RKO (cell line): ENCODE measurements around the gene METAP1.
"Not testable (repeated sequence)": the region's sequence is repeated elsewhere in the genome, so short reads cannot be mapped to it uniquely, and the experiment has no call there.

Source experiments
- DNase-seq: peaks from one replicate; pipeline ENCODE4 v3.0.0-alpha.2; 2016; ENCODE audit warnings: low spot score

The METAP1 gene

DNA sequence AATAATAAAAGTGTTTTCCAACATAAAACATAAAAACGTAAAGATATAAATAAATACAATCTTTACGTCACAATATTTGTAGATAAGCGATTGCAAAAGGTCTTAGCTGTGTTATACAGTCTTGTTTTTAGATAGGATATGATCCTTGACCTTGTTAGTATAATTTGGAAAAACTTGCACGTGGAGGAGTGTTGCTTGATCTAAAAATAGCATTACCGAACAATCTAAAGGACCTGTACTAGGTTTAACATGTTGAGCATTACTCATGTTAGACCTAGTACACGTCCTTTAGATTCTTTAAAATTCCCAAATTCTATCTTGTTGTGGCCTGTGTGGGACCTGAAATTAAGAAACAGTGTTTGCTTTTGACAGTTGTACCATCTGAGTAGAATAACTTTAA is 1.6 kb downstream of the METAP1 start:
- peak; percentile 23 for DNase-seq

DNA sequence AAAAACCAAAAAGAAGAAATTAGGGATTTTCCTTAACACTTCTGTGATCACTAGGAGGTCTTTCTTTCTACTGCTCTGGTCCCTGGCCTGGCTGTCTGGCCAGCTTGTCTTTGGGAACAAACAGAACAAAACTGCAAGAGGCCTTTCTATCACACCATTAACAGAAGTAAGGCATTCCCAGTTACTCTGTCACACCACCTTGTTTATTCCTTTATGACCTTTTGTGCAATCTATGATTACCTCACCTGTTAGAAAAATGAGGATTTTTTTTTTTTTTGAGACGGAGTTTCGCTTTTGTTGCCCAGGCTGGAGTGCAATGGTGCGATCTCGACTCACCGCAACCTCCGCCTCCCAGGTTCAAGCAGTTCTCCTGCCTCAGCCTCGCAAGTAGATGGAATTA is 3.0 kb downstream of the METAP1 start:
- no peak for DNase-seq

DNA sequence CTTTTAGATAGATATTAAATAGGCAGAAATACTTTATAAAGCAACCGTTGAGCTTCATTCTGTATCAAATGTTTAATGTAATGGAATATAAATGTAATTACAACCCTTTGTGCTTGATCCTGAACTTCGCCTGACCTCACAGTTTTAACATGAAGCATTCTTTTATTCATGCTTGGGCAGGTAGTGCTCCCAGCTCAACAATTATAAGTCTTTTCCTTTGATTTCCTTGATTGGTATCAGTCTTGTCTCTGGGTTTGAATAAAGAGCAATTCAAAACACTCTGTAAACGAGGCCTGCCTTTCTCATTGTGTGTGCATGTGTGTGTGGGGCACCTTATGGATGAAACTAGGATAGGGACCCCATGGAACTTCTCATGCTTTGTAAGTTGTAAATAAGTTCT is 6.8 kb downstream of the METAP1 start:
- no peak for DNase-seq

DNA sequence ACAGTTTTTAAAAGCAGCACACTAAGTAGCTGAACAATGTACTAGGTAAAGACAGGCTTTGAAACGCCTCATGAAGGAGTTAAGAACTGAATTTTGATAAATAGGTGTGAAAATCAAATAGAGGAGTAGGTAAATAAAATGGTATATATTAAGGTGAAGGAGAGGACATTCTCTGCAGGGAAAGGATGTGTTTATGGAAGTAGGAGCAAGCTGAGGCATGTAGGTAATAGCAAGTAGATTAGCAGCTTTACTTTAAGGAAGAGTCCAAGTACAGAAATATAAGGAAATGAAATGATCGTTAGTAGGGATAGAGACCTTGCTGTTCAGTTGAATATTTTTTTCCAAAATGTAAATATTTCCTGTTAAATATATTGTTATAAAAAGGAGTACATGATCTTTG is 12.5 kb downstream of the METAP1 start:
- no peak for DNase-seq

DNA sequence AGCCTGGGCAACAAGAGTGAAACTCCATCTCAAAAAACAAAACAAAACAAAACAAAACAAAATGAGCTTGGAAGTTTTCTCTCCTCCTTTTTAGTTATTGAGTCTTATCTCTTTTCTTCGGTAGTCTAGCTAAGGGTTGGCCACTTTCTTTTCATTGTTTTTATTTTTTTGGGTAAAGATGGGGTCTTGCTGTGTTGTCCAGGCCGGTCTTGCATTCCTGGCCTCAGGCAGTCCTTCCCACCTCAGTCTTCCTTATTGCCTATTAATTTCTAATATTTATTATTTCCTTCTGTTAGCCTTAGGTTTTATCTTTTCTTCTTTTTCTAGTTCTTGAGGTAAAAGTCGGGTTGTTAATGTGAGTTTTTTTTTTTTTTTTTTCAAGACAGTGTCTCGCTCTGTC is 16.4 kb downstream of the METAP1 start:
- no peak for DNase-seq

DNA sequence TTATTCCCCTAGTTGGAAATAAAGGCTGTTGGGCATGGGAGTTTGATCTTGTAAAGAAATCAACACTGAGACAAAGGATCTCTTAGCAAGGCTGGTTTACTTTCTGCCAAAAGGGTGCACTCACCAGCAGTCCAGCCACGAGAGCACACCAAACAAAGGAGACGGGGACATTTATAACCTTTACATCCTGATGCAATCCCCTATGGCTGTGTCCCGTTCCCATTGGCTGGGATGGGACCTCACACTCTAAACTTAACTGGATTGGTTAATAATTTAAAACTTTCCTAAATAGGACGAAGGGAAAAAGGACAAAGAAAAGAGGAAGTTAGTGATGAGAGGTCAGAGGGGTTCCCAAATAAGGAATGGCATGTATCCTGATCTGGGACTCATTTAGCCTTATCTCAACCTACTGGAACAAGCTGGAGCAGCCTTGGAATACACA is 17.9 kb downstream of the METAP1 start:
- DNase-seq, result no peak

DNA sequence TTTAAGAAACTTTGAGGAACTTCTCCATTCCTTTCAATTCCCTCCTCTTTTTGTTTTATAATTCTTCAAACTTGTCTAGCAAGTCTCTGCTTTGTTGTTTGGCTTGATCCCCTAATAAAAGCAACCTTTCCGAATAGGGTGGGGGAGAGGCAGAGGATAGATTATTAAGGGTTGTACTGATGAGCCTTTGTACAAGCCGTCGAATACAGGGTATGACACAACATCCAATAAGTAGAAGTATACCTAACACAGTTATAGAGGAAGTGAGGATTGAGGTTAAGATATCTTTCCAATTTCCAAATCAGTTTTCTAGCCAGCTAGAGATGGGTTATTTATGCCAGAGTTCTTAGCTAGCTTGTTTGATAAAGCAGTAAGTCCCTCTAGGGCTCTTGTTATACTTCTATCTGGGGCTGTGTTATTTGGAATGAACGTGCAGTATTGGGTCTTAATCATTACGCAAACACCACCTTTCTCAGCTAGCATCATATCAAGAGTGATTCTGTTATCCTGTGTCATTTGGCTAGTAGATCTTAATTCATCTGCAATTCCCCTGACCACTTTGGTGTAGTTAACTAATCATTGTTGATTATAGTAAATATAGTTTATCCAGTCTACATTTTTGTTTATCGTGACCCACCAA is 18.5 kb downstream of the METAP1 start:
- no peak for DNase-seq

- no peak for DNase-seq
Observed at GRCh38 chr4:99021386-99021785, 25.9 kb downstream of the METAP1 start.

DNA sequence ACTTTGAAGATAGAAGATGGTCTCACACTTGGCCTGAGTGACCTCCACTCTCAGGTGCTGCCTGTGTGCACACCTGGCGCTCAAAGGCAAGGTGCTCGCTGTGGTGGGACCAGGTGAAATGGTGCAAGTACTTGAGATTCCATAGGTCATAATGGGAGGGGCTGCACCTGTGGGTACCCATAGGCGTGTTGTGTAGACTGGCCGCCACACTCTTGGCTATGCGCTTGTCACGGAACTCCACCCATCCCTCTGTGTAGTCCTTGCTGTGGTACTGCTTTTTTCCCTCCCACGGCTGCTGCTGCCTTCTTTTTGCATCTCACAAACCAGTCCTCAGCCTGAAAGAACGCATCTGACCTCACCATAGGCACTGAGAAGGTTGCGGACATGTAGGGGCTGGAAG is 27.0 kb downstream of the METAP1 start:
- DNase-seq, result no peak

DNA sequence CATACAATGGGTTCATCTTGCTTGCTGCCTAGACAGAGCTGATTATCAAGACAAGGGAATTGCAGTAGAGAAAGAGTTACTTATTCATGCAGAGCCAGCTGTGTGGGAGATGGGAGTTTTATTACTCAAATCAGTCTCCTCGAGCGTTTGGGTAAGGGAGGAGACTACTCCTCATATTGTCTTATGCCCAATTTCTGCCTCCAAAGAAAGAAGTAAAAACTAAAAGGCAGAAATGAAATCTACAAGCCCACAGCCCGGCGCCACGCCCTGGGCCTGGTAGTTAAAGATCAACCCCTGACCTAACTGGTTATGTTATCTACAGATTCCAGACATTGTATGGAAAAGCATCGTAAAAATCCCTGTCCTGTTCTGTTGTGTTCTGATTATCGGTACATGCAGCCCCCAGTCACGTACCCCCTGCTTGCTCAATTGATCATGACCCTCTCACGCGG is 28.3 kb downstream of the METAP1 start:
- not testable (repeated sequence) for DNase-seq

DNA sequence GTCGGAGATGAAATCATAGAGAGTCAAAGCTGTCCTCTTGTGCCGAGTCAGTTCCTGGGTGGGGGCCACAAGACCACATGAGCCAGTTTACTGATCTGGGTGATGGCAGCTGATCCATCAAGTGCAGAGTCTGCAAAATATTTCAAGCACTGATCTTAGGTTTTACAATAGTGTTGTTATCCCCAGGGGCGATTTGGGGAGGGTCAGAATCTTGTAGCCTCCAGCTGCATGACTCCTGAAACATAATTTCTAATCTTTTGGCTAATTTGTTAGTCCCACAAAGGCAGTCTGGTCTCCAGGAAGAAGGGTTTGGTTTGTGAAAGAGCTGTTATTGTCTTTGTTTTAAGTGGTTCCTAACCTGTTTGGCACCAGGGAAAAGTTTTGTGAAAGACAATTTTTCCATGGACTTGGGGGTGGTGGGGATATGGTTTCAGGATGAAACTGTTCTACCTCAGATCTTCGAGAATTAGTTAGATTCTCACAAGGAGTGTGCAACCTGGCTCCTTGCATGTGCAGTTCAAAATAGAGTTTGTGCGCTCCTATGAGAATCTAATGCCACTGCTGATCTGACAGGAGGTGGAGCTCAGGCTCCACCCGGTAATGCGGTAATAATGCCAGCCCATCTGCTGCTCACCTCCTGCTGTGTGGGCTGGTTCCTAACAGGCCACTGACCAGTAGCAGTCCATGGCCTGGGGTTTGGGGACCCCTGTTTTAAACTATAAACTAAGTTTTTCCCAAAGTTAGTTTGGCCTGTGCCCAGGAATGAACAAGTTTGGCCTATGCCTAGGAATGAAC is 29.2 kb downstream of the METAP1 start:
- no peak for DNase-seq

DNA sequence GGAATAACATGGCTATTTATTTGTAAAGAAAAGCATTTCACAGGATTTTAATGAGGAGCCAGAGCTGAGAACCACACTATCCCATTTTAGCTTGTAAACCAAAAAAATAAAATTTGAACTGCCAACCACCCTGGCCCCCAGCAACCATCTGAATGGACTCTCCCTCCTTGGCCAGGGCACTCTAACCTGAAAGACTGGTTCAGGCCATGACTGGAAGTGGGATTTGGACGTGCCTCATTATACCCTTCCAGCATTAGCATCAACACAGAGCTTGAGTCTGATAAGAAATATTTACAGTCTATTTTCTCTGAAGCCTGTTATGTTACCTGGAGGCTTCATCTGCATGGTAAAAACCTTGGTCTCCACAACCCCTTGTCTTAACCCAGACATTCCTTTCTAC is 30.0 kb downstream of the METAP1 start:
- DNase-seq, result no peak

DNA sequence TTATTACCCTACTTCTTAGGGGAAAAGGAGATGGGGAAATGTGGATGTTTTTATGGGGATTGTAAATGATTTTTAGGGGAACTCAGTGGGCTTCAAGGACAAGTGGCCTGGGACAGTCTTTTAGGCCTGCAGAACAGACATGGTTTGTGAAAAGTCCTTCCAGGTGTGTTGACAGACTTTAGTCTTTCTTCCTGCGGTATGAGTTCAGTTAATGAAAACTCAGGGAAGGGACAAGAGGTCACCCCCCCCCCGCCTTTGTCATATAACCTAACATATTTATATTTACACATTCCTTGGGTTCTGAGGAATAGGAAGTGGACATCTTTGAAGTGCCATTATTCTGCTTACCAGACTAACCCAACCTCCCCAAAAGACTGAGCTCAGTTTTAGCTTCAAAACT is 31.8 kb downstream of the METAP1 start:
- DNase-seq, result no peak

GRCh38 chr4:99028187-99028586 is 32.7 kb downstream of the METAP1 start:
- peak; percentile 25 for DNase-seq

- no peak for DNase-seq
Observed at GRCh38 chr4:99029018-99029735, 33.7 kb downstream of the METAP1 start.

DNA sequence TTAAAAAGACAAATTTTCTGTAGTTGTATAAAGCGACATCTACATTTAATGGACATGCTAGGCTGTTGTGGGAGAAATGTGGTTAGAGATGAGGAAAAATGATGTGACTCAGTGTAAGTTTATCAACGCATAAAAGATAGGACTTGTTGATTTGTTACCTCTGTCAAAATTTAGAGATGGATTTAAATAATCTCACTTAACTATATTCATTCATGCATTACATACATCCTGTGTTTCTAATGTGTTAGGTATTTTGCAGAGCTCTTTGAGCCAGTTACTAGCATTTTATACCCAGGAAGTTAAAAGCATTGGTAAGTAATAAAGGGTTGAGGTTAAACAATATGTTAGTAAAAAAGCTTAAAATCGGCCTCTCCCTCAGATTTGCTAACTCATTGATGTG is 34.3 kb downstream of the METAP1 start:
- DNase-seq, result no peak

- no peak for DNase-seq
Observed at GRCh38 chr4:99033956-99034355, 38.4 kb downstream of the METAP1 start.

- no peak for DNase-seq
Observed at GRCh38 chr4:99038213-99038612, 42.7 kb downstream of the METAP1 start.

- DNase-seq, result no peak
Observed at GRCh38 chr4:99043346-99043745, 47.8 kb downstream of the METAP1 start.

DNA sequence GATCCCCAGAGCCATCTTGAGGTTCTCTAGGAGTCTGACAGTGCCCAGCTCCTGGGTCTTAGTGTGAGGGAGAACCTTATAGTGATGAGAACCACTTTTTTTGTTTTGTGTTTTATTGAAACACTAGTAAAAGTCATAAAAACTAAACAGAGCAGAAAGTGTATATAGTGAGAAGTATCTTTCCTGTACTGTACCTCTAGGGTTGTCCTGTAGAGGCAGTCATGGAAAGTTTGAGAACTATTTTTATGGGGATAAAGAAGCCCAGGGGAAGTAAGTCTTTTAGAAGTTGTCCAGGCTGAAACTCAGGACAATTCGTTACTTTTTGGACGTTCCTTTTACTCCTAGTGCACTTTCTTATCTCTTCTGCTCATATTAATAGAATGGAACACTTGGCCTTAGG is 52.2 kb downstream of the METAP1 start:
- DNase-seq, result no peak

DNA sequence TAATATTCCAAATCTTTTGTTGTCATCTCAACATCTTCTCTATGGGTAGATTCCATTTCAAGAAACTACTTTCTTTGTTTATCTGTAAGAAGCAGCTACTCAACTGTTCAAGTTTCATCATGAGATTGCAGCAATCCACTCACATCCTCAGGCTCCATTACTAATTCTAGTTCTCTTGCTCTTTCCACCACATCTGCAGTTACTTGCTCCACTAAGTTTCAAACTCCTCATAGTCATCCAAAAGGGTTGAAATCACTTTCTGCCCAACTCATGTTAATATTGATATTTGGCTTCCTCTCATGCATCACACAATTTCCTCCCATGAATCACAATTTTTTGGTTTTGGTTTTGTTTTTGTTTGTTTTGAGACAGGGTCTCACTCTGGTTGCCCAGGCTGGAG is 57.4 kb downstream of the METAP1 start:
- no peak for DNase-seq

- no peak for DNase-seq
Observed at GRCh38 chr4:99054428-99054994, 59.0 kb downstream of the METAP1 start.

DNA sequence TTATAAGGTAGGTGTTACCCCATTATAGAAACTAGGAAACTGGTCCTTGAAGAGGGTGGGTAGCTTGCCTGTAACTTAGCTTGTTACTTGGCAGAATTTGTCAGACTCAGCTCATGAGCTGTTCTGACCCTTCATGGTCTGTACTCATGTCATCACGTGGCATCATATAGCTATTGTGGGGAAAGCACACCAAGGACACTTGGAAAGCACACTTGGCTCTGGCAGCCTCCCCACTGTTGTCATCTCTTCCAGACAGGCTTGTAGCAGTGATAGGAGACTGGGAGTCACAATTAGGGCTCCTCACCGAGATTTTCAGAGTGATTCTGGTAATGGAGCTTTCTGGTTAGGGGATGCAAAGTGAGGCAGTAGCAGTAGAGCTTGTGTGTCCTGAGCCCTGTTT is 62.7 kb downstream of the METAP1 start:
- DNase-seq, result no peak
